ENCODE results near the gene FNBP1L. TPM values are rescaled to one million over a fixed set of nuclear protein-coding genes. Genes with fewer than 3 reads are reported as not detected.
A peak's percentile ranks its signal among the peaks of the same experiment; 100 is the strongest.

Gene FNBP1L
- total and polyA plus RNA-seq, 9 of the 15 experiments (the other 6 are each of a cell fraction or from before 2014, with no cell fraction given): 1.4 to 6.9 (median 5.9) TPM

GRCh38 chr1:93442008-93442666, 5.8 kb upstream of the FNBP1L start (continued):
- TF ChIP-seq ZNF592 (IDR thresholded peaks at IDR 0.05) (0 out of 2 replicates have a peak, but pooled peaks have one; percentile 32), GABPA (tag; conservative IDR thresholded peaks at IDR 0.05; ENCODE audit: low read depth) (no peak), NFYB (IDR thresholded peaks at IDR 0.05; ENCODE audit: extremely low read depth, insufficient read length) (peak; percentile 45), TRIM28 (IDR thresholded peaks at IDR 0.05) (0 out of 2 replicates have a peak, but pooled peaks have one; percentile 38), NCOR1 (IDR thresholded peaks at IDR 0.05) (peak; percentile 25; the same call in 1 of the 2 replicates), ZKSCAN8 (CRISPR knock-in tag; IDR thresholded peaks at IDR 0.05) (peak; percentile 97), ZNF77 (CRISPR knock-in tag; IDR thresholded peaks at IDR 0.05) (no peak), THRB (CRISPR knock-in tag; conservative IDR thresholded peaks at IDR 0.05) (no peak), TAL1 (IDR thresholded peaks at IDR 0.05) (peak; percentile 44), PREB (CRISPR knock-in tag; IDR thresholded peaks at IDR 0.05) (no peak), POLR2A (conservative IDR thresholded peaks at IDR 0.05) (no peak), CREM (IDR thresholded peaks at IDR 0.05; ENCODE audit: low read depth) (0 out of 2 replicates have a peak, but pooled peaks have one; percentile 27), ZBTB7A (IDR thresholded peaks at IDR 0.05; ENCODE audit: borderline replicate concordance, control insufficient read depth, low read depth, low read length) (no peak), ZNF282 (CRISPR knock-in tag; IDR thresholded peaks at IDR 0.05) (no peak), CBX3 (IDR thresholded peaks at IDR 0.05; ENCODE audit: borderline replicate concordance in 1 of 2, low read length in 2 of 2) (peak in 1 of 2 experiments; percentile 77; a peak in 2 of 3 replicates), CBFA2T3 (IDR thresholded peaks at IDR 0.05) (peak; percentile 75), GATA2 (CRISPR knock-in tag; IDR thresholded peaks at IDR 0.05) (no peak), HES1 (IDR thresholded peaks at IDR 0.05; ENCODE audit: low read depth) (peak; percentile 71; the same call in 1 of the 2 replicates), CTCF (IDR thresholded peaks at IDR 0.05 in 2 of 3, conservative IDR thresholded peaks at IDR 0.05 in 1 of 3; ENCODE audit: insufficient read depth in 2 of 3, low read depth in 1 of 3, low read length in 3 of 3) (no peak), LEF1 (IDR thresholded peaks at IDR 0.05) (peak; percentile 25; the same call in 1 of the 2 replicates)
